Measurements from ENCODE around the gene TBC1D17.

- no peak for TF ChIP-seq CTCF (IDR thresholded peaks at IDR 0.05; ENCODE audit: poor library complexity, severe bottlenecking)
- TF ChIP-seq EP300 (conservative IDR thresholded peaks at IDR 0.05; ENCODE audit: poor library complexity, severe bottlenecking), result no peak
- TF ChIP-seq RAD21 (conservative IDR thresholded peaks at IDR 0.05), result no peak
- TF ChIP-seq EZH2 (IDR thresholded peaks at IDR 0.05; ENCODE audit: borderline replicate concordance, insufficient read depth, low read length, poor library complexity, severe bottlenecking), result no peak
- no peak for TF ChIP-seq SMC3 (conservative IDR thresholded peaks at IDR 0.05; ENCODE audit: poor library complexity)
- no peak for TF ChIP-seq POLR2AphosphoS5 (IDR thresholded peaks at IDR 0.05)
- TF ChIP-seq REST (IDR thresholded peaks at IDR 0.05; ENCODE audit: borderline replicate concordance), result no peak
- TF ChIP-seq MXI1 (conservative IDR thresholded peaks at IDR 0.05; ENCODE audit: poor library complexity, severe bottlenecking), result no peak
- no peak for TF ChIP-seq TAF1 (IDR thresholded peaks at IDR 0.05; ENCODE audit: low read depth)
These were observed 28.6 kb upstream of the TBC1D17 start for GRCh38 chr19:49848938-49849337.

Data from neural cell (in vitro differentiated cells).